GM21526 (cell line): Measurements from ENCODE around the gene VCPKMT.

Experiments
- ATAC-seq: cut with Tn5 transposase; IDR thresholded peaks from one replicate; pipeline ENCODE4 v1.9.1; 2021; ENCODE audit warnings: moderate library complexity; ENCODE audit not compliant: unreplicated experiment, low FRiP score

The VCPKMT gene

DNA sequence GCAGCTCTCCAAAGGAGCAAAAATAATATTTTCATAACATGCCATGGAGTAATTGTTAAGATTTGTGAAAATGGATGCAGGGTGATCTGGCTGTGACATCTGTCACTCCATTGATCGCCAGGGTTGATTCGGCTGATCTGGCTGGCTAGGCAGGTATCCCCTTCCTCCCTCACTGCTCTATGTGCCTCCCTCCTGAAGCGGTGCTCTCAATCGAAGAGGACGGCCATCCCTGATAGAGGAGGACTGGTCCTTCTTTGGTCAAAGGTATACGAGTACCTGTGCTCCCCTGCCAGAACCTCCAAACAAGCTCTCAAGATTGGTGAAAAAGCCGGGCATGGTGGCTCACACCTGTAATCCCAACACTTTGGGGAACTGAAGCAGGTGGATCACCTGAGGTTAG, 47.9 kb downstream of the VCPKMT start:
- ATAC-seq: no peak

DNA sequence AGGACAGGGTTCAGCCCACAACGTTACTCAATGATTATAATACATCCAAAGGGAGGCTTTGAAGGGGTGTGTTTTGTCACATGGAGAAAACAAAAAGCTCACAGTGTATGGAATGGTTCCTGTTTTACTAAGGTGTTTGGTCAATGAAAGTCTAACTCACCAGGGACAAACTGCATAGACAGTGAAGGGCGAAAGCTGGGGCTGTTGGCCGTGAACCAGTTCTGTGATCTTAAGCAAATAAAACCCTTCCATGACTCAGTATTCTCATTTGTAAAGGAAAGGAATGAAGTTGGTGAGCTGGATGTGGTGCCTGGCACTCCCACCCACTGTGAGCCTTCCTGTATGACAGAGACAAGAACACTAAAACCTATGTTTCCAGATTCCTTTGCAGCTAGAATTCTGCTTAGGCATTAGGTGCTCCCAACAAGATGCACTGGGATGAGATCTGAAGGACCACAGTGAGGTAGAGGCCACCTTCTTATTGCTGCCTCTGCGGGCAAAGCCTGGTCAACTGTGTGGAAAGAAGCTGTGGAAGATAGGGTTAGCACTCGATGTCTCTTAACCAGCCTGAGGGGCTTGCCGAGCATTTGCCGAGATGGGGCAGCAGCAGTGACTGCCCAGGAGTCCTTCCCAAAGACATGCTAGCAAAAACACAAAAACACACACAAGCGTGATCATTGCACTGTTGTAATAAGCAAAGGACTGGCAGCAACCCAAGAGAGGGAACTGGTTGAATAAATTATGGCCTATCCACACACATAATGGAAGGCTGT, 48.5 kb downstream of the VCPKMT start:
- ATAC-seq: no peak

DNA sequence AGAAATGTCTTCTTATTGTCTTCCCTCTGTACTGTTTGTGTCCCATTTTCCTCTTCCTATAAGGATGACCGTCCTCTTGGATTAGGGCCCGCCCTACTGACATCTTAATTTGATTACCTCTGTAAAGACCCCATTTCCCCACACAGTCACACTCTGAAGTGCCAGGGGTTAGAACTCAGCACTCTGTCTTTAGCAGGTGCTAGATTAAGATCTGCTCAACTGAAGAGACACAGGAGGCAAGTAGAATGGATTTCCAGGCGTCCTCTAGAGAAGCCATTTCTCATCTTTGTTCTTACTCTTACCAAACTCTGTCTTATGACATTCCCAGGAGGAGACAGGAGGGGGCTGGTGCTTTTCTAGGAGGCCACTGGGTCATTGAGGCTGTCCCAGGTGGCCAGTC, 50.8 kb downstream of the VCPKMT start:
- ATAC-seq: no peak

DNA sequence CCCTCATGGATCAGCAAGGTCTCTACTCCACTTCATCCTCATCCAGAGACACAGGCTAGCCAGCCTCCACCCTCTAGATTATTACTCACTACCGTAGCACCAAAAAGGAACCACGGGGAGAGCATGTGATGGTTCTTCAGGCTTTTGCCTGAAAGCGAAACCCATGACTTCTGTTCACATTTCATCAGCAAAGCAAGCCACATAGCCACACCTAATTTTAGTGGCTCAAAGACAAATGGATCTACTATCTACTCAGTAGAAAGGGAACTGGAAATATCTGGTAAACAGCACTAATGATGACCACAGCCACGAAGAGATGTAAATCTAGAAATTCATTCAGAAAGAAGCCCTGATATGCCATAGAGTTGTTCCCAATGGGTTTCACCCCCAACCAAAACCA, 51.4 kb downstream of the VCPKMT start:
- peak; percentile 64 for ATAC-seq

DNA sequence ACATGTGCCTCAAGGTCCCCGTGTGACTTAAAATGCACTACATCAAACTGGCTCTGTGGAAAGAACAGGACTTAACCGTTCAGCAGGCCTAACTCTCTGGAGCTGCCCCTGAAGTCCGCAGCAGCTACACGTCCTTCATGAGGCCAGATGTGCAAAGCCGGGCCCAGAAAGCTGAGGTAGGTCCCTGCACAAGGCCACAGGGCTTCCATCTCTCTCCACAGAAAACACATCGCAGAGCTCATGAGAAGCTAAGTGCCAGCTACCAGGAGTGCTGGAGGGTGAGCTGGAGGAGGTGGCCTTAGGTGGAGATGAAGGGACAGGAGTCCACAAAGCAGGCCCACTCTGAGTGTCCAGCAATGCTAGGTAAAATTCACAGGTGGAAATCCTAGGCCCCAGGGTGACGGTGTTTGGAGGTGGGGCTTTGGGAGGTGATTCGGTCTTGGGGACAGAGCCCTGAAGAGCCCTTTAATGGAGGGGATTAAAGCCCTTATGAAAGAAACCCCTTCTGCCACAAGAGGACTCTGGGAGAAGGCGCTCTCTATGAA, 52.4 kb downstream of the VCPKMT start:
- ATAC-seq: no peak

DNA sequence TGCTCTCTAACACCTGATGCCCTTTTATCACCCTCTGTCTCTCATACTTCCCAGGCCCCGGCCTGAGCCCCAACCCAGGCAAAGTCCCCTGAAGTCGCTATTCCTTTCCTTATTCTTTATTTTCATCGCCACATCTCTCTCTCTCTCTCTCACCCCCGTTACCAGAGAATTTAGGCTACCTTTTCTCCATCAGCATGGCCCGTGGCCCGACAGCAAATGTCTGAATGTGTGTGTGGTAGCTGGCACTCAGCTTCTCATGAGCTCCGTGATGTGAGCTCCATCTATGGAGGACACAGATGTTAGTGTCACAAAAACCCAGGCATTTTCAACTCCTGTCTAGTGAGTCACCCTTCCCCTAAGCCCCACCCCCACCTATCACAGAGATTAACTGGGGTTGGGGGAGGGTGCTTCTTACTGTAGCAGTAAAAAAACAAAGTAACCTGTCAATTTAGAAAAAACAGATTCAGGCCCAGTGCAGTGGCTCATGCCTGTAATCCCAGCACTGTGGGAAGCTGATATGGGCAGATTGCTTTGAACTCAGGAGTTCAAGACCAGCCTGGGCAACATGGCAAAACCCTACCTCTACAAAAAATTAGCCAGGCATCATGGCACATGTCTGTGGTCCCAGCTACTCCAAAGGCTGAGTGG, 53.8 kb downstream of the VCPKMT start:
- ATAC-seq: no peak

DNA sequence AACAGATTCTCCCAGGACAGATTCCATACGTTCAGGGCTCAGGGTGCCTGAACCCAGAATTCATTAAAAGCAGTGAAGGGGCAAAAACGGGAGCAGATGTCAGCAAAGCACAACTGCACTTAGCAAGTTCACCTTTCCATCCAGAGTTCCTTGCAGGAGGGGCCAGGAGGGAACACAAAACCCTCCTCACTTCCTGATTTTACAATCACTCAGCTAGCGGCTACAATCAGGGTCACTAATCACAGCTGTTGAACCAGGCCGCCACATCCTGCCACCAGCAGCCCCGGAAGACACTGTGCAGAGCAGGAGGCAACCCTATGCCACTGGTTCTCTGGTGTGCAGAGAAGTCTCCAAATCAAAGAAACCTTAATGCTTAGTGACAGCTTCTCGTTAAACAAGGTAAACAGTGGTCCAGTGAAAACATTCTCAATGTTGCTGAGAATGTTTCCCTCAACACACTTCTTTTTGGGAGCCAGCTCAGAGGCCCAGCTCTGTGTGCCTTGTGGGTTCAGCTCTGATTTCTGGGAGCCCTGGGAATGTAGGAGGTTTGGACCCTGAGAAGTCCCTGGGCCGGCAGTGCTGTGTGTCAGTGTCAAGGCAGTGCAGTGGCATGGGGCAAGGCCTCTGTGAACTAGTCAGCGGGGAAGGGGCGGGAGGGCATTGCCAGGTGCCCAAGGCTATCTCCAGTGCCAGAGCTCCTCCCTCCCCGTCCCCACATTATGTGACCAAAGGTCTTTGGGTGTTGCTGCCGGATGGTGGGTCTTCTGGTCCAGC, 54.5 kb downstream of the VCPKMT start:
- ATAC-seq: peak; percentile 58

DNA sequence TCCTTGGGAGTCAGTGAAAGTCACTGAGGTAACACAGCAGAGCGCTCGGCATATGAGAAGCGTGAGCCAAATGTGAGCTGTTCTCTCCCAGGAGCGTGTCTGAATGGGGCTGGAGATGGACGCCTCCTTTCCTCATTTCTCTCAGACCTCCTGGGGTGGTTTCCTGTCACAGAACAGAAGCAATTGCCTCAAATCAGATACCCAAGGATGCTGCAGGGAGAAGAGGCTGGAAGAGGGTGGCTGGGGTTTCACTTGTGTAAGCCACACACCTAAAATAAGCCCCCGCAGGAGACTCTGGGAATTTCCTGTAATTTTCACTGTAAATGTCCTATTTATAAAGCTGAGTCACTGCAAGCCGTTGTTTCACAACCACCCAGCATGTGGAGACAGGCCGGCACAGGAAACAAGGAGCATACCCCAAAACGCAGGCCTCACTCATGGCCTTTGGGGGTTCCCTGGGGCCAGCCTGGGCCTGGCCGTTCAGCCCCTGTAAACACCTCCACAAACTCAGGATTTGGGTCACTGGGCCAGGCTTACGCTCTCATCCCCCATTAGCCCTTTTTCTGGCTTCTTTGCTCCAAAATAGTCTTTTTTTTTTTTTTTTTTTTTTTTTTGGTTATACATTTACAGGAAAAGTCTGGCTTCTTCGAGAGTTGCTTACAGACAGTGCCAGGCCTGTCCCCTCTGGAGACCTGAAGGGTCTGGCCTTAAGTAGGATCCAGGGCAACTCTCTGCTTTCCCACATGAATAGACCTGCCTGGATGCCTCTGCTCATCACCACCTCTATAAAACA, 55.3 kb downstream of the VCPKMT start:
- ATAC-seq: no peak

DNA sequence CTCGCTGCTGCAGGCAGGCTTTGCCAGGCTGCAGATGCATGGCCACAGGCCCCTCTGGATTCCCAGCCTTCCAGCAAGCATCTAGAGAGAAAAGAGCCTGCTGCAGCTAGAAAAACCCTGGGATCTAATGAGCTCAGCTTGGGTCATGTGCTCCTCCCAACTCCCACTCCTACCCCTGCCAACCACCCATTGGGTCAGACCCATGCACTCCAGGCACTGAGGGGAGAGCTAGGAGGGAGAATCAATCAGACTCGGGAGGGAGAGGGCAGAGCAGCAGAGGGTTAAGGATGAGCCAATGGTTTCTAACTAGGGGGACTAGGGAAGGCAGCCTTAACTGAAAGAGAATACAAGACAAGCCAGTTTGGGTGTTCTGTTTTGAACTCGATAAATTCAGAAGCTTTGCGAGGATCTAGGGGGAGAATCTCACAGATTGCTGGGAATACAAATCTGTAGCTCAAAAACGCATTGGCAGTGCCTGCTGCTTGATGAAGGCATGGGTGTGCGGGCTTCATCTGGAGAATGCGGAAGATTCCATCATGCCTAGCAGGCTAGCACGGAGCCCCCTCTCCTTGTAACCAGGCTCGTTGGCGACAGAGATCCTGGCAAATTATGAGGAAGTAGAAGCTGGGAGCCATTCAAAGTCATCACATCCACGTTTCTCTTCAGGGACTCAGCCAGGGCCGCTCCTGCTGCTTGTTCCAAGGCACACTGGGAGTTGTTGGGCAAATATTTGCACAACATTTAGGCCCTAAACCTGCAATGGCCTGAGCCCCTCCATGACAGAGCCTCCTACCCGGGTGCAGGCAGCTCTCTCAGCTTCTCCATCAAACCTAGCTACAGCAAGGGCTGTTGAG, 56.4 kb downstream of the VCPKMT start:
- no peak for ATAC-seq
